Esophagus (tissue), 2 donors: Measurements from ENCODE around the gene ZNF814. TPM values are rescaled to one million over a fixed set of nuclear protein-coding genes. Genes with fewer than 3 reads are reported as not detected.
A peak's percentile ranks its signal among the peaks of the same experiment; 100 is the strongest.
"Not testable (repeated sequence)": the region's sequence is repeated elsewhere in the genome, so short reads cannot be mapped to it uniquely, and the experiment has no call there.

ENCODE experiments used
- H3K27ac ChIP-seq, 2 donors: one replicate each; pipeline ENCODE4 v1.5.1; 2013; ENCODE audit warnings: low read depth in 2 of 2, mild to moderate bottlenecking in 2 of 2, inconsistent platforms in 1 of 2, low read length in 1 of 2, moderate library complexity in 1 of 2
- H3K27me3 ChIP-seq, 2 donors: one replicate each; pipeline ENCODE4 v1.6.1; 2013; ENCODE audit warnings: low read length in 2 of 2, control low read depth in 1 of 2, mild to moderate bottlenecking in 1 of 2; ENCODE audit not compliant: insufficient read depth in 2 of 2, control insufficient read depth in 1 of 2
- H3K36me3 ChIP-seq, 2 donors: one replicate each; pipeline ENCODE4 v1.6.1; 2013; ENCODE audit warnings: low read length in 1 of 2; ENCODE audit not compliant: control insufficient read depth in 2 of 2, insufficient read depth in 2 of 2
- H3K4me1 ChIP-seq, 2 donors: one replicate each; pipeline ENCODE4 v1.6.1; 2013; ENCODE audit warnings: low read length in 1 of 2; ENCODE audit not compliant: control insufficient read depth in 2 of 2, insufficient read depth in 2 of 2
- H3K4me3 ChIP-seq, 2 donors: one replicate each; pipeline ENCODE4 v1.5.1; 2013; ENCODE audit warnings: low read length in 2 of 2, mild to moderate bottlenecking in 2 of 2, low read depth in 1 of 2, moderate library complexity in 1 of 2
- H3K9me3 ChIP-seq, 2 donors: one replicate each; pipeline ENCODE4 v1.6.1; 2013; ENCODE audit warnings: mild to moderate bottlenecking in 2 of 2, low read depth in 1 of 2, low read length in 1 of 2, moderate library complexity in 1 of 2; ENCODE audit not compliant: control insufficient read depth in 2 of 2, insufficient read depth in 1 of 2
- WGBS, 2 donors: extraction: QIAGEN DNeasy Blood & Tissue Kit; methylation state at CpG; one replicate each; pipeline ENCODE4 v1.1.7; 2013; 5-methylcytosine and 5-hydroxymethylcytosine counted together
- polyA plus RNA-seq, 2 donors: library from polyadenylated mRNA; stranded (reverse); fragments of 200-250 nt; gene quantifications; one replicate each; pipeline ENCODE4 v1.2.3, GENCODE V29; 2013
- donor health status: healthy with polysubstance abuse.
- donor health status: Bipolar disorder and iron deficiency.

The ZNF814 gene
- polyA plus RNA-seq, 2 donors = 3.5 to 6.0 TPM

GRCh38 chr19:57869655-57870054 is 19.2 kb downstream of the ZNF814 start:
- H3K4me3 ChIP-seq, H3K4me1 ChIP-seq, H3K27ac ChIP-seq, H3K27me3 ChIP-seq: not testable (repeated sequence)
- H3K36me3 ChIP-seq = peaks cover 6 to 14% of the 10 kb centered on the region in 2 donors
- 97 to 98% methylated on average over 5 to 6 of the region's 6 CpGs for WGBS, 2 donors
- H3K9me3 ChIP-seq = peaks cover 25 to 38% of the 10 kb centered on the region in 2 donors

DNA sequence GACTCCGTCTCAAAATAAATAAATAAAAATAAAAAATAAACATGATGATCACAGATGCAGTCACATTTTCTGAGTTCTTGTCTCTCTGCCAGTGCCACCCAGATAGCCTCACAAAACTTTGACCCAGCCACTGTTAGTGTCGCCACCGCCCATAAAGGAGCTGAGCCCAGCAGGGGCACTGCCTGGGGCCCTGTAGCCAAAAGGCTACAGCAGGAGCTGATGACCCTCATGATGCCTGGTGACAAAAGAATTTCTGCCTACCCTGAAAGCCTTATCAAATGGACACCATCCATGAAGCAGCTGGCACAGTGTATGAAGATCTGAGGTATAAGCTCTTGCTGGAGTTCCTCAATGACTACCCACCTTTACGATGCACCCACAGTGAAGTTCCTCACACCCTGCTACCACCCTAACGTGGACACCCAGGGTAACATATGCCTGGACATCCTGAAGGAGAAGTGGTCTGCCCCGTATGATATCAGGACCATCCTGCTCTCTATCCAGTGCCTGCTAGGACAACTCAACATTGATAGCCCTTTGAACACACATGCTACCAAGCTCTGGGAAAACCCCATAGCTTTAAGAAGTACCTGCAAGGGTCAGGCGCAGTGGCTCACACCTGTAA is 20.9 kb downstream of the ZNF814 start:
- no peak overlapping the region for H3K4me3 ChIP-seq
- H3K36me3 ChIP-seq = peaks cover 6 to 16% of the 10 kb centered on the region in 2 donors
- H3K4me1 ChIP-seq = no peaks in the 10 kb centered on the region
- H3K27ac ChIP-seq = no peak overlapping the region
- peaks cover 19 to 33% of the 10 kb centered on the region in 2 donors for H3K9me3 ChIP-seq
- H3K27me3 ChIP-seq = no peaks in the 10 kb centered on the region
- 95 to 98% methylated on average over 7 of the region's 7 CpGs for WGBS, 2 donors

GRCh38 chr19:57862351-57862750 is 26.5 kb downstream of the ZNF814 start:
- Histone ChIP-seq H3K9me3 (peaks cover 4 to 38% of the 10 kb centered on the region in 2 donors), H3K36me3 (peaks cover 0 to 30% of the 10 kb centered on the region in 2 donors)
- 97% methylated on average over 3 of the region's 3 CpGs for WGBS, 2 donors
- H3K4me1 ChIP-seq, H3K4me3 ChIP-seq, H3K27me3 ChIP-seq, H3K27ac ChIP-seq: not testable (repeated sequence)

DNA sequence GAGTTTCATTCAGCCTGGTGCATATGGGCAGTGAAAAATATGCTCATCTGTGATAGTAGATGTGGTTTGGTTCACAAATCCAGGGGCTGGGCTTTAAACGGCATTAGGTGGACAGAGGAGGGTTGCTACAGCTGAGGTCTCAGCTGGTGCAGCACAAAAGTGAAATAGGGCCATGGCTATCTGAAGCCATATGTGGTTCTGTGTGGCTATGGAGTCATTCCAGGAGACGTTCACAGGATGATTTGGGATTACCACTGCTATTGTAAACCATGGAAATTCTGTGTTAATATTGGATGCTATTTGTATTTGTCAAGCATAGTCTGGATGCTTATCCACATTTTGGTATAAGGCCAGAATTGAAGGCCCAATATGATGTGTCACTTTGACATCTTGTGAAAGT is 34.7 kb downstream of the ZNF814 start:
- 74 to 77% methylated on average over 2 of the region's 2 CpGs for WGBS, 2 donors
- H3K36me3 ChIP-seq = peaks cover 4 to 24% of the 10 kb centered on the region in 2 donors
- not testable (repeated sequence) for H3K4me3 ChIP-seq, H3K27me3 ChIP-seq, H3K9me3 ChIP-seq, H3K4me1 ChIP-seq, H3K27ac ChIP-seq

DNA sequence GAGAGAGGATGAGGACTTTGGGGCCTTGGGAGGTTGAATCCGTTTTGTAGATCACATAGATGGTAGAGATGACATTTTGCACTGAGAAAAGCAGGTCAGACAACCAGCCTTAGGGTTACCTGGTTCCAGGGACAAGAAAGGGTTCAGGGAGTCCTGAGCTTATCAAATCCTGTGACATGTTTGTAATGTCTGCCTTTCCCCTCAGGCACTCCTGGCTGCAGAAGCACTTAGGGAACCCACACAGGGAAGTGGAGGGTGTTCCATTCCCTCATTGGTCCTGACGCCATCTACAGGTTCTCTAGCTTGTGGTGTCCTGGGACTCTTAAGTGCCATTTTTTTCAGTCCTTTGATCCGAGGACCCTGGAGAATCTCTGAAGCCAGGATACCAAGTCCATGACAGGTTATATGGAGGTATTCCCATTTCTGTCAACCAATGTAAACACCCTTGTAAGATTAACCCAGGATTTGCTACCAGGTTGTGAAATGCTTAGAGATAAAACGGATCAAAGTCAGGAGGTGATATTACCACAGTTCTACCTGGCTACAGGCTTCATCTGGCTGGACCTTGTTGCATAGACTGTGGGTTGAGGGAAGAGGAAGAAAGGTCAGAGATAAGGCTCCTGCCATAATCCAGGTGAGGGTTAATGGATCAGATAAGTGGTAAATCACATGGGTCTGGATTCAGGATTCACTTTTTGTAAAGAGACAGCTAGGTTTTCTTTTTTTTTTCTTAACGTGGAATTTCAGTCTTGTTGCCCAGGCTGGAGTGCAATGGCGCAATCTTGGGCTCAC is 36.8 kb downstream of the ZNF814 start:
- peaks cover 4 to 16% of the 10 kb centered on the region in 2 donors for H3K36me3 ChIP-seq
- not testable (repeated sequence) for H3K27ac ChIP-seq, H3K9me3 ChIP-seq, H3K4me3 ChIP-seq, H3K27me3 ChIP-seq, H3K4me1 ChIP-seq
- 80 to 84% methylated on average over 4 to 6 of the region's 6 CpGs for WGBS, 2 donors

DNA sequence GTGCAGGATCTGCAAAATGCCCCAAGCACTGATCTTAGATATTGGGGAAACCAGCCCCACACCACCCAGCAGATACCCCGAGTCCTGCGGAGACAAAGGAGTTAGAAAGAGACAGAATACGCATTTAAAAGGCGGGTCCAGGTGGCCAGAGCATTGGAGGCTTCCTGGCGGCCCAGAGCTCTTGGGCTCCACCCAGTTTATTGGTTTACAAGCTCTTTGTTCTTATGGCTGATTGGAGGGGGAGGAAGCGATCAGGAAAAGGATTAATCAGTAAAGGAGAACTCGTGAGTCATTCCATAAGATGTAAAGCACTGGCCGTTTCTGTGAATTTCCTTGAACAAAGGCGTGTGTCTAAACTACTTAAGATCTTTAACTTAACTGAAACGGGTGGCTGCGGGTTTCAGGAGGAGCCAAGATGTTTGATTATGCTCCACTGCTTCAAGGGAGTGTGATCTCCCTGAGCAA is 38.3 kb downstream of the ZNF814 start:
- Histone ChIP-seq H3K36me3 (peaks cover 4 to 6% of the 10 kb centered on the region in 2 donors), H3K9me3 (peaks cover under 1 to 2% of the 10 kb centered on the region in 2 donors), H3K4me3 (peak overlapping the region; percentile 67 to 95), H3K4me1 (peaks cover 0 to 3% of the 10 kb centered on the region in 2 donors), H3K27me3 (no peaks in the 10 kb centered on the region), H3K27ac (peak overlapping the region; percentile 47 to 90)
- WGBS, 2 donors = 8 to 11% methylated on average over 11 of the region's 11 CpGs

- H3K36me3 ChIP-seq, H3K4me1 ChIP-seq, H3K9me3 ChIP-seq, H3K27me3 ChIP-seq: not testable (repeated sequence)
- Histone ChIP-seq H3K27ac (peak within 1 kb of the TSS; percentile 47 to 90), H3K4me3 (peak within 1 kb of the TSS; percentile 67 to 95)
- WGBS, 2 donors = 0% methylated on average over 36 to 42 of the region's 42 CpGs
Measured at GRCh38 chr19:57849666-57850473, 39.0 kb downstream of the ZNF814 start, which contains the start of gene ZNF587. ZNF587 (plus strand) TSS chr19:57849859; CDS start chr19:57850039, 180 bp downstream.

DNA sequence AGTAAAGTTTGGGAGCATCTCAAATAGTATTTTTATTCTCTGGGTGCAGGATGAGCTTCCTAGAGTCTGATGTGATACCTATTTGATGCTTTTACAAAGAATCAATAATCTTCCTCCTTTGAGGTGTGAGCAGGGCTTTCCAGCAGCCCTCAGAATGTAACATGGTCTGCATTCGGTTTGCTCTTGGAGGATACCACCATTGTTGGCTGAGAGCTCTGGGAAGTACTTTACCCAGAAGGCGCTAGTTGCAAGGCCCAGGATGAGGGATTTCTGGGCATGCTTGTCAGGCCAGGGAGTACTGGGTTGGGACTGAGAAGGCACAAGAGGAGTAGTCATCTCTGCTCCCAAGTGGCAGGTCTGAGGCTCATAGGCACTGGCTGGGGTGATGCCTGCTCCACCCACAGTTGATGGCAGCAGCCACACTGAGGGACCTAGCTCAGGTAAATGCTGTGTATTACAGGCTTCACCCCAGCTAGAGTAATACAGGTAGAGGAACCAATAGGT is 39.6 kb downstream of the ZNF814 start:
- H3K4me3 ChIP-seq = peak overlapping the region in 1 of 2 donors; percentile 95
- H3K36me3 ChIP-seq, H3K4me1 ChIP-seq, H3K27me3 ChIP-seq, H3K27ac ChIP-seq, H3K9me3 ChIP-seq: not testable (repeated sequence)
- 90 to 91% methylated on average over 2 of the region's 2 CpGs for WGBS, 2 donors

GRCh38 chr19:57847164-57847563 is 41.7 kb downstream of the ZNF814 start:
- H3K36me3 ChIP-seq, H3K27ac ChIP-seq, H3K4me1 ChIP-seq, H3K9me3 ChIP-seq, H3K4me3 ChIP-seq, H3K27me3 ChIP-seq: not testable (repeated sequence)
- WGBS, 2 donors = 82 to 88% methylated on average over 3 of the region's 3 CpGs
